Common myeloid progenitor, CD34-positive (primary cell): Measurements from ENCODE around the gene KLHL10.

ENCODE experiments used
- CTCF ChIA-PET: fragments of 350-600 bp; sonication (Branson Sonifier 250); formaldehyde crosslinking; loops from one replicate; lab custom pipeline; 2021; ENCODE audit warnings: antibody characterized with exemption; lab: Charles Lee
- POLR2A ChIA-PET: fragments of 350-600 bp; sonication (Branson Sonifier 250); formaldehyde crosslinking; loops from one replicate; lab custom pipeline; 2021; ENCODE audit warnings: antibody characterized with exemption; lab: Charles Lee
- DNase-seq, 3 donors: peaks; one replicate each; pipeline versions ENCODE4 v3.0.0 to v3.0.0-alpha.2; 2013
- H3K27ac ChIP-seq, 2 experiments: 1 replicate in 1 of 2; 2 replicates in 1 of 2; pipeline ENCODE4 v1.7.0; 2013; ENCODE audit warnings: inconsistent platforms in 2 of 2, low read length in 2 of 2, mild to moderate bottlenecking in 2 of 2, low read depth in 1 of 2, moderate library complexity in 1 of 2; ENCODE audit not compliant: severe bottlenecking in 2 of 2, insufficient read depth in 1 of 2, poor library complexity in 1 of 2
- H3K27me3 ChIP-seq, 5 experiments: replicated peaks in 2 of 5; 1 replicate in 3 of 5; 2 replicates in 2 of 5; pipeline versions ENCODE4 v1.6.1 to v1.7.0; 2013; ENCODE audit warnings: low read length in 4 of 5, mild to moderate bottlenecking in 2 of 5, moderate library complexity in 2 of 5, inconsistent platforms in 1 of 5; ENCODE audit not compliant: insufficient read depth in 5 of 5, control insufficient read depth in 4 of 5
- H3K36me3 ChIP-seq, 4 experiments: 1 replicate in 2 of 4; 2 replicates in 2 of 4; pipeline versions ENCODE4 v1.6.1 to v1.7.0; 2013; ENCODE audit warnings: low read length in 3 of 4, control low read depth in 1 of 4, mild to moderate bottlenecking in 1 of 4; ENCODE audit not compliant: control insufficient read depth in 4 of 4, insufficient read depth in 4 of 4
- H3K4me1 ChIP-seq, 4 experiments: 1 replicate in 3 of 4; 2 replicates in 1 of 4; pipeline versions ENCODE4 v1.6.1 to v1.7.1; 2013; ENCODE audit warnings: low read length in 3 of 4, mild to moderate bottlenecking in 3 of 4, control low read depth in 1 of 4, inconsistent platforms in 1 of 4, moderate library complexity in 1 of 4; ENCODE audit not compliant: control insufficient read depth in 4 of 4, insufficient read depth in 4 of 4; ENCODE audit errors: control extremely low read depth in 1 of 4
- H3K4me3 ChIP-seq, 7 experiments: 1 replicate in 4 of 7; 2 replicates in 3 of 7; pipeline versions ENCODE4 v1.5.1 to v1.7.0; 2013; ENCODE audit warnings: mild to moderate bottlenecking in 7 of 7, low read length in 6 of 7, moderate library complexity in 6 of 7, inconsistent platforms in 2 of 7, low read depth in 2 of 7, control low read depth in 1 of 7; ENCODE audit not compliant: insufficient read depth in 4 of 7, control insufficient read depth in 1 of 7; ENCODE audit errors: extremely low read depth in 1 of 7
- H3K9me3 ChIP-seq, 5 experiments: 1 replicate in 4 of 5; 2 replicates in 1 of 5; pipeline versions ENCODE4 v1.6.1 to v1.7.1; 2013; ENCODE audit warnings: low read length in 4 of 5, mild to moderate bottlenecking in 2 of 5, inconsistent platforms in 1 of 5, low read depth in 1 of 5, moderate library complexity in 1 of 5; ENCODE audit not compliant: control insufficient read depth in 4 of 5, insufficient read depth in 2 of 5; ENCODE audit errors: control extremely low read depth in 1 of 5
- WGBS: methylation state at CpG from one replicate; pipeline ENCODE4 v1.1.5; 2013; ENCODE audit not compliant: insufficient coverage; 5-methylcytosine and 5-hydroxymethylcytosine counted together

KLHL10 gene

DNA sequence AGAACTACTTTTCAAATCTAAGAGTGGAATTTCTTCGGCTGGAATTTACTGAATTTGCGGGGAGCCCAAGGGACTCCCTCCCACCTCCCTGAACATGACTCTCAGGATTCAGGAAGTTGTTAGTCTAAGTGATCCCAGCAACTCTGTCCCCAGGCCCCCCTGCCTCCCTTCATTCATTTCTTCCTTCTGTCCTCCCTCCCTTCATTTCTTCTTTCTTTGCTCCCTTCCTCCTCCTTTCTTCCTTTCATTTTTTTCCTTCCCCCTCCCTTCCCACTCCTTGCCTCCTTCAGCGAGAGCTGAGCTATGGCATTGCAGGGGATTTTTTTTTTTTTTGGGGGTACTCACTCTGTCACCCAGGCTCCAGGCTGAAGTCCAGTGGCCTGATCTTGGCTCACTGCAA is 40.2 kb upstream of the KLHL10 start:
- Histone ChIP-seq H3K9me3 (no peaks in the 10 kb centered on the region), H3K27ac (no peak overlapping the region), H3K4me1 (peaks cover 0 to 19% (median 18%) of the 10 kb centered on the region in 4 experiments), H3K36me3 (no peaks in the 10 kb centered on the region), H3K4me3 (no peak overlapping the region), H3K27me3 (no peaks in the 10 kb centered on the region)
- 87% methylated on average over 2 of the region's 3 CpGs for WGBS
- no peak for DNase-seq
- ChIA-PET POLR2A (no interaction called here), CTCF (interaction anchor here (0.8 to 3.7 kb wide), 6 partner anchors 9 to 162 kb away, joined by 3 to 16 read pairs (median 4); partner anchors contain the start of genes JUP and P3H4)

DNA sequence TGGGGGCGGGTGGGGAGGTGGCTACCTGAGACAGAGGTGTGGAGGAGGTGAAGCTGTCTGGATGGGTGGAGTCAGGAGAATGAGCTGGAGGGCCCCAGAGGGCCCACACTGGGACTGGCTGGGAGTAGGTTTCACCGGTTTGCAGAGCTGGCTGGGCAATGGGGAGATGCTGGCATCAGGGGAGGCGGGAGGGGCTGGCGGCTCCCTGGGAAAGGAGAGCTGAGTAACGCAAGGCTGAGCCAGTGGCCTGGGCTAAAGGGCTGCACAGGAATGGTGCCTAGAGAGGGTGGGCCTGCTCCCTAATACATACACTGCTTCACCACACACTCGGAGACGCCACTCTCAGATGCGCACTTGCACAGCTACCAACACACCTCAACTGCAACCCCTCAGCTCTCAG is 38.3 kb upstream of the KLHL10 start:
- no peak overlapping the region for H3K4me3 ChIP-seq
- H3K36me3 ChIP-seq = no peaks in the 10 kb centered on the region
- ChIA-PET CTCF (interaction anchor here (1.0 to 5.5 kb wide), 8 partner anchors 10 to 95 kb away, joined by 3 to 42 read pairs (median 8); partner anchors contain the start of genes JUP and P3H4), POLR2A (no interaction called here)
- no peaks in the 10 kb centered on the region for H3K27me3 ChIP-seq
- H3K9me3 ChIP-seq = no peaks in the 10 kb centered on the region
- no peak for DNase-seq
- peaks cover 0 to 16% (median 12%) of the 10 kb centered on the region in 4 experiments for H3K4me1 ChIP-seq
- 87% methylated on average over 7 of the region's 8 CpGs for WGBS
- H3K27ac ChIP-seq = no peak overlapping the region

GRCh38 chr17:41800601-41801373 is 36.8 kb upstream of the KLHL10 start:
- no peak overlapping the region for H3K4me3 ChIP-seq
- CTCF ChIA-PET = interaction anchor here (0.8 to 5.5 kb wide), 20 partner anchors 9 to 116 kb away, joined by 3 to 42 read pairs (median 8); partner anchors contain the start of genes JUP and P3H4
- DNase-seq = no peak
- H3K36me3 ChIP-seq = no peaks in the 10 kb centered on the region
- no peaks in the 10 kb centered on the region for H3K9me3 ChIP-seq
- 90% methylated on average over 8 of the region's 18 CpGs for WGBS
- H3K4me1 ChIP-seq = peaks cover 0 to 16% (median 12%) of the 10 kb centered on the region in 4 experiments
- H3K27ac ChIP-seq = no peak overlapping the region
- no peaks in the 10 kb centered on the region for H3K27me3 ChIP-seq
- POLR2A ChIA-PET = interaction anchor here (0.6 to 1.1 kb wide), 4 partner anchors 14 to 63 kb away, joined by 3 to 4 read pairs (median 3); partner anchors contain the start of gene JUP

DNA sequence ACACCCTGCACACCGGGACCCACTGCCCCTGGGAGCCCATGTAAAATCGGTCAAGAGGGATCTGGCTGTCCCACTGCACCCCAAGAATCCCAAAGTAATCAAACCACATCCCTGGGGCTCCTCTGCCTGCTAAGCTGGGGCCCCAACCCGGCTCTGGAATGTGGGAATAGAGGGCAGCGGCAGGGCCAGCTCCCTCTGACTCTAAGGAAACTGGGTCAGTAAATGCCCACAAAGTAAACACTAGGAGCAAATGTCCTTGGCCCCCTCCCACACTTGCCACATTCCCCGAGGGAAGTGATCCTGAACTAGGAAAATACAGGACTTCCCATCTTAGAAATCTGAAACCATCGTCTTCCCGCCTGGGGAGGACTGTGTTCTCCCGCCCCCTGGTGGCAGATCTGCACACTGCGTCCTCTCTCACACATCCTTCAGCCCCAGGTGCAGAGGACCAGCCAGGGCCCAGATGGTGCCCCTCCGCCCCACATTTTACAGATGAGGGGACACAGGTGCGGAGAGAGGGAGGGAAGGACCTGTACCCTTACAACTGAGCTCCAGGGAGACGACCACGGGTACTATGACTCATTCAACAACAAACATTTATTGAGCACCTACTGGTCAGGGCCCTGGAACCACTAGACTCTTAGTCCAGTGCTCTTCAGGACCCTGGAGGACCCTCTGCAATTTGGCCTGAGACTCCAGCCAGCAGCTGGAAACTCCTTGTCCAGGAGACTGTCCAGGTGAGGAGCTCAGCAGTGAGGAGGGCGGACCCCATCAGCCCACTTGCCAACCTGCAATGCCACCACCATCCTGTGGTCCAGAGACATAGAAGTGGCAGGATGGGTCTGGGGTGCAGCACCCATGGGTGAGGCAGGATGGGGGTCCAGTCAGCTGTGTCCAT is 36.0 kb upstream of the KLHL10 start:
- ChIA-PET POLR2A (interaction anchor here (0.6 to 1.1 kb wide), 3 partner anchors 15 to 64 kb away, joined by 3 to 4 read pairs (median 3); partner anchors contain the start of gene JUP), CTCF (interaction anchor here (0.5 to 5.5 kb wide), 28 partner anchors 9 to 115 kb away, joined by 3 to 42 read pairs (median 6); partner anchors contain the start of genes JUP and P3H4)
- peak; percentile 60 to 72 (median 64) for DNase-seq
- Histone ChIP-seq H3K27ac (no peak overlapping the region), H3K36me3 (no peaks in the 10 kb centered on the region), H3K4me3 (no peak overlapping the region), H3K27me3 (no peaks in the 10 kb centered on the region), H3K9me3 (no peaks in the 10 kb centered on the region), H3K4me1 (peaks cover 0 to 16% (median 12%) of the 10 kb centered on the region in 4 experiments)
- 34% methylated on average over 4 of the region's 14 CpGs for WGBS

DNA sequence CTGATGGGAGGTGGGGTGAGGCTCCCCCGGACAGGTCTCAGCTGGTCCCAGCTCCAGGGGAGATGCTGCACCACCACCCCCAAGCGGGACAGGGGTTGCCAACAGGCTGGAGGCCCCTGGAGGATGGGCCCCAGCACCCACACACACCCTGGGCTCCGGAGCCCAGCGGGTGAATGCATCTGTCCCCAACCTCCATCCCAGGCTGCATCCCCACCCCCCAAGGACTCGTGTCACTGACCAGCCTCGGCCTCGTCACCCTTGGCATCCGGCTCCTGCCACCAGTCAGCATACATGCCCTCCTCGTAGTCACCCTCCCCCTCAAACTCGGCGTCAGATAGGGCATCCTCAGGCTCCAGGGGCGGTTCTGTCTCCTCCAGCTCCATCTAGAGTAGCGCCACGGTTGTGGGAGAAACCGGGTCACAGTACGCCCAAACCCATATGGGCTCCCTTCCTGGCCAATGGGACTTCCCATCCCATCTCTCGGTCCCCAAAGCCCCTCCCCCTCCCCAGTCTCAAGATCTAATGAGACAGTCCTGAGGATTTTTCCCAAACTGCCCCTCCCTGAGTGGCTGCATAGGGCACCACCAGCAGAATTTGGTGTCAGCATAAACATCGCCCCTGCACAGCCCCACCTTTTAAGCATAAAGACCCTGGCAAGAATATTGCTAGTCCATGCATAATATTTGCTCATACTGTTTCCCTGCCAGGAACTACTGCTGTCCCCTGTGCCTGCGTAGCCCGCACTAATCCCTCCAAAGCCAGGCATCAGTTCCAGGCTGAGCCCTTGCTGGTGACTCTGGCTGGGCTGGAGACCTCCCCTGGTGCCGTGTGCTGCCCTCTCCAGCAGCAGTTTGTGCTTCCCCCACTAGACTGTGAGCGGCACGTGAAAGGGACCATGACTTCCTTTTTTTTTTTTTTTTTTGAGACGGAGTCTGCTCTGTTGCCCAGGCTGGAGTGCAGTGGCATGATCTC is 34.3 kb upstream of the KLHL10 start:
- no peaks in the 10 kb centered on the region for H3K9me3 ChIP-seq
- H3K4me3 ChIP-seq = peak overlapping the region in 1 of 7 experiments; percentile 17
- no peak overlapping the region for H3K27ac ChIP-seq
- DNase-seq = peak; percentile 64 to 81 (median 80)
- H3K36me3 ChIP-seq = peaks cover 0 to 2% (median 0%) of the 10 kb centered on the region in 4 experiments
- CTCF ChIA-PET = interaction anchor here (1.5 to 5.5 kb wide), 7 partner anchors 11 to 66 kb away, joined by 5 to 42 read pairs (median 12); partner anchors contain the start of gene JUP
- POLR2A ChIA-PET = interaction anchor here (0.6 to 0.7 kb wide), 2 partner anchors 14 to 17 kb away, joined by 3 to 4 read pairs; partner anchors contain the start of gene JUP
- peaks cover 0 to 16% (median 12%) of the 10 kb centered on the region in 4 experiments for H3K4me1 ChIP-seq
- 61% methylated on average over 19 of the region's 24 CpGs for WGBS
- no peaks in the 10 kb centered on the region for H3K27me3 ChIP-seq
